Mesodermal cell (in vitro differentiated cells): ENCODE results near the gene KRTAP1-1. TPM values are rescaled to one million over a fixed set of nuclear protein-coding genes. Genes with fewer than 3 reads are reported as not detected.
"Not testable (repeated sequence)": the region's sequence is repeated elsewhere in the genome, so short reads cannot be mapped to it uniquely, and the experiment has no call there.

Experiments
- H3K27ac ChIP-seq: 2 replicates; pipeline ENCODE4 v1.7.0; 2013; ENCODE audit warnings: mild to moderate bottlenecking, low read depth, low read length, moderate library complexity; ENCODE audit not compliant: severe bottlenecking
- H3K36me3 ChIP-seq: 2 replicates; pipeline ENCODE4 v1.7.1; 2013; ENCODE audit warnings: mild to moderate bottlenecking, low read length, moderate library complexity; ENCODE audit not compliant: control insufficient read depth, insufficient read depth
- H3K4me1 ChIP-seq: one replicate; pipeline ENCODE4 v1.7.1; 2013; ENCODE audit warnings: mild to moderate bottlenecking, low read length; ENCODE audit not compliant: insufficient read depth, control insufficient read depth, poor library complexity, severe bottlenecking
- H3K4me3 ChIP-seq: 2 replicates; pipeline ENCODE4 v1.7.0; 2013; ENCODE audit warnings: low read length, control low read depth, mild to moderate bottlenecking; ENCODE audit not compliant: insufficient read depth, poor library complexity, severe bottlenecking; ENCODE audit errors: extremely low read depth
- H3K9me3 ChIP-seq: 2 replicates; pipeline ENCODE4 v1.7.1; 2013; ENCODE audit warnings: mild to moderate bottlenecking, low read length, moderate library complexity; ENCODE audit not compliant: control insufficient read depth
- WGBS, 2 experiments: methylation state at CpG; one replicate each; pipeline ENCODE4 v1.1.5; 2013; ENCODE audit warnings: missing lambda C conversion rate in 2 of 2; ENCODE audit not compliant: insufficient coverage in 2 of 2; 5-methylcytosine and 5-hydroxymethylcytosine counted together
- polyA plus RNA-seq, 2 experiments: library from polyadenylated mRNA; stranded (reverse); fragments of 50-300 nt; gene quantifications; one replicate each; pipeline ENCODE4 v1.2.3, GENCODE V29; 2013

Gene KRTAP1-1
- polyA plus RNA-seq (2013, experiment 1 of 2) = not detected
- not detected for polyA plus RNA-seq (2013, experiment 2 of 2)

- H3K4me1 ChIP-seq, H3K9me3 ChIP-seq, H3K4me3 ChIP-seq, H3K27ac ChIP-seq, H3K36me3 ChIP-seq: not testable (repeated sequence)
- WGBS, 2 experiments = 88 to 93% methylated on average over 7 to 8 of the region's 14 CpGs
These were observed at the start of gene KRTAP1-1 for GRCh38 chr17:41040783-41041571. Gene KRTAP1-1 (minus strand): TSS chr17:41041450. CDS start chr17:41041397, 53 bp downstream.

- H3K4me3 ChIP-seq, H3K27ac ChIP-seq, H3K36me3 ChIP-seq, H3K4me1 ChIP-seq, H3K9me3 ChIP-seq: not testable (repeated sequence)
- 17% methylated on average over 1 of the region's 4 CpGs; no CpG with 5 or more reads in 1 of the 2 experiments for WGBS, 2 experiments
These were observed 47.6 kb upstream of the KRTAP1-1 start for GRCh38 chr17:41088760-41089352.

GRCh38 chr17:41084100-41084856 lies 43.0 kb upstream of the KRTAP1-1 start, which contains the start of gene KRTAP4-7:
Gene KRTAP4-7 (plus strand): TSS chr17:41084150. CDS start chr17:41084207, 57 bp downstream.
- not testable (repeated sequence) for H3K4me1 ChIP-seq, H3K36me3 ChIP-seq, H3K9me3 ChIP-seq, H3K27ac ChIP-seq, H3K4me3 ChIP-seq
- WGBS, 2 experiments = 86 to 89% methylated on average over 7 to 11 of the region's 14 CpGs

GRCh38 chr17:41083427-41083826 lies 42.2 kb upstream of the KRTAP1-1 start:
- H3K4me3 ChIP-seq, H3K36me3 ChIP-seq, H3K4me1 ChIP-seq, H3K27ac ChIP-seq, H3K9me3 ChIP-seq: not testable (repeated sequence)
- WGBS, 2 experiments = no CpG with 5 or more reads among the region's 2 CpGs

- Histone ChIP-seq H3K4me3 (no peak overlapping the region), H3K27ac (no peak overlapping the region), H3K4me1 (peaks cover 5% of the 10 kb centered on the region), H3K9me3 (no peaks in the 10 kb centered on the region), H3K36me3 (no peaks in the 10 kb centered on the region)
- WGBS, 2 experiments = 78 to 88% methylated on average over 2 of the region's 4 CpGs
These were observed 41.4 kb upstream of the KRTAP1-1 start for GRCh38 chr17:41082626-41083025.

- no peaks in the 10 kb centered on the region for H3K9me3 ChIP-seq
- no peak overlapping the region for H3K4me3 ChIP-seq
- no peak overlapping the region for H3K27ac ChIP-seq
- no peaks in the 10 kb centered on the region for H3K4me1 ChIP-seq
- no peaks in the 10 kb centered on the region for H3K36me3 ChIP-seq
These were observed 35.5 kb upstream of the KRTAP1-1 start for GRCh38 chr17:41076788-41077187.

- Histone ChIP-seq H3K4me3 (no peak overlapping the region), H3K27ac (no peak overlapping the region), H3K9me3 (no peaks in the 10 kb centered on the region), H3K4me1 (no peaks in the 10 kb centered on the region), H3K36me3 (no peaks in the 10 kb centered on the region)
- WGBS, 2 experiments = 94 to 100% methylated on average over 1 to 2 of the region's 2 CpGs
These were observed 32.4 kb upstream of the KRTAP1-1 start for GRCh38 chr17:41073676-41074075.

- Histone ChIP-seq H3K4me3 (no peak overlapping the region), H3K36me3 (no peaks in the 10 kb centered on the region), H3K9me3 (no peaks in the 10 kb centered on the region), H3K4me1 (no peaks in the 10 kb centered on the region), H3K27ac (no peak overlapping the region)
- 90 to 100% methylated on average over 3 to 5 of the region's 5 CpGs for WGBS, 2 experiments
These were observed 30.5 kb upstream of the KRTAP1-1 start for GRCh38 chr17:41071606-41072360.

GRCh38 chr17:41069031-41069430 lies 27.8 kb upstream of the KRTAP1-1 start:
- Histone ChIP-seq H3K27ac (no peak overlapping the region), H3K36me3 (no peaks in the 10 kb centered on the region), H3K4me3 (no peak overlapping the region), H3K4me1 (no peaks in the 10 kb centered on the region), H3K9me3 (no peaks in the 10 kb centered on the region)
- WGBS, 2 experiments = 90 to 100% methylated on average over 2 of the region's 3 CpGs

- no peaks in the 10 kb centered on the region for H3K36me3 ChIP-seq
- H3K9me3 ChIP-seq = no peaks in the 10 kb centered on the region
- no peaks in the 10 kb centered on the region for H3K4me1 ChIP-seq
- H3K27ac ChIP-seq = no peak overlapping the region
- no peak overlapping the region for H3K4me3 ChIP-seq
These were observed 26.0 kb upstream of the KRTAP1-1 start for GRCh38 chr17:41067281-41067680.
